A549 treated with Mapracorat at 1 μM for 4 hours (cell line): ENCODE results near the gene CT45A8. TPM values are rescaled to one million over a fixed set of nuclear protein-coding genes. Genes with fewer than 3 reads are reported as not detected.

Experiments used
- total RNA-seq: library from RNA; stranded (reverse); fragments of 200-300 nt; extraction: Qiagen RNA extraction; gene quantifications from 5 replicates; pipeline ENCODE4 v1.2.3, GENCODE V29; 2022

Gene CT45A8, protein sequence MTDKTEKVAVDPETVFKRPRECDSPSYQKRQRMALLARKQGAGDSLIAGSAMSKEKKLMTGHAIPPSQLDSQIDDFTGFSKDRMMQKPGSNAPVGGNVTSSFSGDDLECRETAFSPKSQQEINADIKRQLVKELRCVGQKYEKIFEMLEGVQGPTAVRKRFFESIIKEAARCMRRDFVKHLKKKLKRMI
- not detected in 5 replicates for total RNA-seq

DNA sequence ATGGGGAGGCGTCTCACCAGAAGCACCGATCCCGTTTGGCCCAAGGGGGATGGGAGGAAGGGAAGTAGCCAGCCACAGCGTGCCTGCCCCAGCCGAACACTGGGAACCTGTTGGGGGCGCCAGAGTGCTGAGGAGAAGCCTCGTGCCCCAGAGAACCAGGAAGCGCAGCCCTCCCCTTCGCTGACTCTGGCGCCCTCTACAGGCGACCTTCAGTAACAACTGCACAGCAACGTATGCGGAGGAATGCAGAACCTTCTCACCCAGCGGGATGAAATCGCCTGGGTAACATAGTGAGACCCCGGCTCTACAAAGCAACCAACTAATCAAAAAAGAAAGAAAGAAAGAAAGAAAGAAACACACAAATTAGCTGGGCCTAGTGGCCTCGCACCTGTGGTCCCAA is at the start of gene CT45A8:
Gene CT45A8 (minus strand): TSS at position 101 of the 400 bp plus-strand sequence. CDS start 3,755 bp downstream, outside the sequence.

DNA sequence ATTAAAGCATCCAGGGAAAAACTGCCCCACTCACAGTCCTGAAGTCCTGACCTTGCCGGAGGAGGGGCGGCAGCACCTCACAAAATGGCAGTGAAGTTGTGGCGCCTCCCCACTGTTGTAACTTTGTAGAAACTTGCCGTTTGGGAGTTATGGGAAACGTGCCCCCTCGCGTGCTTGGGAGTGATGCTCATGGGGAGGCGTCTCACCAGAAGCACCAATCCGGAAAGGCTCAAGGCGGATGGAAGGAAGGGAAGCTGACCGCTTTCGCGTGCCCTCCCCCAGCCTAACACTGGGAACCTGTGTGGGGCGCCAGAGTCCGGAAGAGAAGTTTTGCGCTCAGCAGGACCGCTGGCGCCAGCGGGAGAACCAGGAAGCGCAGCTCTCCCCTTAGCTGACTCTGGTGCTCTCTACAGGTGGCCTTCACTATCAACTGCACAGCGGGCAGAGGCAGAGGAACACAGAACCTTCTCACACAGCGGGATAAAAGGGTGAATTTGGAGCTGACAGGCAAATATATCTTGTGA is 39.0 kb upstream of the CT45A8 start, which contains the start of the genes CT45A10 and SAGE1:
Gene CT45A10 (minus strand): TSS at position 151 of the 524 bp plus-strand sequence. CDS start 8,100 bp downstream, outside the sequence.
Gene SAGE1 (plus strand): TSS at position 423 of the 524 bp plus-strand sequence. CDS start 2,527 bp downstream, outside the sequence.

DNA sequence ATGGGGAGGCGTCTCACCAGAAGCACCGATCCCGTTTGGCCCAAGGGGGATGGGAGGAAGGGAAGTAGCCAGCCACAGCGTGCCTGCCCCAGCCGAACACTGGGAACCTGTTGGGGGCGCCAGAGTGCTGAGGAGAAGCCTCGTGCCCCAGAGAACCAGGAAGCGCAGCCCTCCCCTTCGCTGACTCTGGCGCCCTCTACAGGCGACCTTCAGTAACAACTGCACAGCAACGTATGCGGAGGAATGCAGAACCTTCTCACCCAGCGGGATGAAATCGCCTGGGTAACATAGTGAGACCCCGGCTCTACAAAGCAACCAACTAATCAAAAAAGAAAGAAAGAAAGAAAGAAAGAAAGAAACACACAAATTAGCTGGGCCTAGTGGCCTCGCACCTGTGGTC is 17.4 kb upstream of the CT45A8 start, which contains the start of gene CT45A9:
Gene CT45A9 (minus strand): TSS at position 101 of the 400 bp plus-strand sequence. CDS start 3,751 bp downstream, outside the sequence.

DNA sequence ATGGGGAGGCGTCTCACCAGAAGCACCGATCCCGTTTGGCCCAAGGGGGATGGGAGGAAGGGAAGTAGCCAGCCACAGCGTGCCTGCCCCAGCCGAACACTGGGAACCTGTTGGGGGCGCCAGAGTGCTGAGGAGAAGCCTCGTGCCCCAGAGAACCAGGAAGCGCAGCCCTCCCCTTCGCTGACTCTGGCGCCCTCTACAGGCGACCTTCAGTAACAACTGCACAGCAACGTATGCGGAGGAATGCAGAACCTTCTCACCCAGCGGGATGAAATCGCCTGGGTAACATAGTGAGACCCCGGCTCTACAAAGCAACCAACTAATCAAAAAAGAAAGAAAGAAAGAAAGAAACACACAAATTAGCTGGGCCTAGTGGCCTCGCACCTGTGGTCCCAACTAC is 17.2 kb downstream of the CT45A8 start, which contains the start of gene CT45A7:
Gene CT45A7 (minus strand): TSS at position 101 of the 400 bp plus-strand sequence. CDS start 3,747 bp downstream, outside the sequence.

DNA sequence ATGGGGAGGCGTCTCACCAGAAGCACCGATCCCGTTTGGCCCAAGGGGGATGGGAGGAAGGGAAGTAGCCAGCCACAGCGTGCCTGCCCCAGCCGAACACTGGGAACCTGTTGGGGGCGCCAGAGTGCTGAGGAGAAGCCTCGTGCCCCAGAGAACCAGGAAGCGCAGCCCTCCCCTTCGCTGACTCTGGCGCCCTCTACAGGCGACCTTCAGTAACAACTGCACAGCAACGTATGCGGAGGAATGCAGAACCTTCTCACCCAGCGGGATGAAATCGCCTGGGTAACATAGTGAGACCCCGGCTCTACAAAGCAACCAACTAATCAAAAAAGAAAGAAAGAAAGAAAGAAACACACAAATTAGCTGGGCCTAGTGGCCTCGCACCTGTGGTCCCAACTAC is 34.4 kb downstream of the CT45A8 start, which contains the start of gene CT45A2:
Gene CT45A2 (minus strand): TSS at position 101 of the 400 bp plus-strand sequence. CDS start 3,747 bp downstream, outside the sequence.

DNA sequence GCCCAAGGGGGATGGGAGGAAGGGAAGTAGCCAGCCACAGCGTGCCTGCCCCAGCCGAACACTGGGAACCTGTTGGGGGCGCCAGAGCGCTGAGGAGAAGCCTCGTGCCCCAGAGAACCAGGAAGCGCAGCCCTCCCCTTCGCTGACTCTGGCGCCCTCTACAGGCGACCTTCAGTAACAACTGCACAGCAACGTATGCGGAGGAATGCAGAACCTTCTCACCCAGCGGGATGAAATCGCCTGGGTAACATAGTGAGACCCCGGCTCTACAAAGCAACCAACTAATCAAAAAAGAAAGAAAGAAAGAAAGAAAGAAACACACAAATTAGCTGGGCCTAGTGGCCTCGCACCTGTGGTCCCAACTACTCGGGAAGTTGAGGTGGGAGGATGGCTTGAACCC is 51.7 kb downstream of the CT45A8 start, which contains the start of gene CT45A6:
Gene CT45A6 (minus strand): TSS at position 101 of the 400 bp plus-strand sequence. CDS start 3,794 bp downstream, outside the sequence.

Other genes with a start within 250 kb of the CT45A8 start
- gene CT45A1, start 140.9 kb downstream of the CT45A8 start, total RNA-seq = not detected in 5 replicates
- gene CT45A3, start 86.3 kb downstream of the CT45A8 start, total RNA-seq = 0.21 to 0.39 TPM (median 0.27 TPM) in 3 of 5 replicates, not detected in the others
- not detected in 5 replicates for gene CT45A5, start 69.0 kb downstream of the CT45A8 start, total RNA-seq
- not detected in 5 replicates for gene CT45A6, start 51.8 kb downstream of the CT45A8 start, total RNA-seq
- gene CT45A2, start 34.5 kb downstream of the CT45A8 start, total RNA-seq = not detected in 5 replicates
- not detected in 5 replicates for gene CT45A7, start 17.3 kb downstream of the CT45A8 start, total RNA-seq
- gene CT45A9, start 17.3 kb upstream of the CT45A8 start, total RNA-seq = not detected in 5 replicates
- 0.22 TPM in 2 of 5 replicates, not detected in the others for gene CT45A10, start 38.9 kb upstream of the CT45A8 start, total RNA-seq
- gene SAGE1, start 39.2 kb upstream of the CT45A8 start, total RNA-seq = 0.06 to 0.09 TPM (median 0.07 TPM) in 4 of 5 replicates, not detected in the other
- 15.8 to 19.2 TPM (median 17.6 TPM) in 5 replicates for gene MMGT1, start 119.5 kb upstream of the CT45A8 start, total RNA-seq
- 7.1 to 8.9 TPM (median 8.0 TPM) in 5 replicates for gene SLC9A6, start 130.9 kb upstream of the CT45A8 start, total RNA-seq